GM21447 (cell line): Measurements from ENCODE around the gene TBRG4.

ENCODE experiments used
- ATAC-seq: cut with Tn5 transposase; IDR thresholded peaks from one replicate; pipeline ENCODE4 v1.9.1; 2021; ENCODE audit not compliant: unreplicated experiment

Gene TBRG4

DNA sequence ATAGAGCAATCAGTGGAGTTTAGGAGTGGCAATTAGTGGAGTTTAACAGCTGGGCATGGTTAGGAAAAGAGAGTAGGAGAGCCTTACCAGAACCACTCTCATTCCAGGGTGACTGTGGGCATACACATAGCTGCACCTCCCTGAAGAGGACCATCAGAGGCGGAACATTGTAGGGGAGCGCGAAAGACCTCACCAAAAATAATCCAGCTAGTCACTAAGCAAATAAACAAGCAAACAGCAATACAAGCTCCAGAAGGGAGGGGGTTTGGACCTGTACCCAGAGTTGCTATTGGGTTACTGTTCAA, 18.6 kb downstream of the TBRG4 start:
- ATAC-seq: no peak

DNA sequence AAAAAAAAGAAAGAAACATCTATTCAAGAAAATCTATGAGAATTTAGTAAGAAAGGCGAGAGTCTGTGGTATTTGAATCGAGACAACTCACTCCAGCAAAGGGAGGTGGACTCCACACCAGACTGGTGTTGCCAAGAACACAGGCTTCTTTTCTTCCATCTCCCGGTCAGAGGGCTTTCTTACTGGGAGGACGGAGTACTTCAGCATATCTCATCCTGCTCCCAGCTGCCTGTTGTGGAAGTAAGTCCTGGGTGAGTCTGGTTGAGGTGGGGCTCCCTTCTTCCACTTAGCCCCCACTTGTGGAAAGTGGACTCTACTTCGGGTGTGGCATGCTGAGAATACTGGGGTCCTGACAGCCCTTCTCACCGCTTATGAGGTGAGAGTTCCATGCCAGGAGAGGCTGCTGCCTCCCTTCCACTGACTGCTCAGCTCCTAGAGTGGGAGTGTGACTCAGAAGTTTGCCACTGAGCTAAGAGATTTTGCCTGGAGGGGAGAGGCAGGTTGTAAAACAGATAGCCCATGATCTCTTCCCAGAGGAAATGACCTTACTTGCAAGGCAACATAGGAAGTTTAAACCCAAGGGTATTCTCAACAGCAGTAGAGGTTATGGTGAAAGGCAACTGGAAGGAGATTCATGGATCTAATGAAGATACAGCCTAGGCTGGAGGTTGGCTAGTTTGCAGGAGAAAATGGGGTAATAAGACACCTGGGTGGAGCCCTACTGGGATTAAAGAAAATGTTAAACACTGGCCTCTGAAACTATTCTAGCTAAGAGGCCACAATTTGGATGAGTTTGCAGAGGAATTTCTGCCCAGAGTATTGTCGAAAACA, 19.2 kb downstream of the TBRG4 start:
- no peak for ATAC-seq

DNA sequence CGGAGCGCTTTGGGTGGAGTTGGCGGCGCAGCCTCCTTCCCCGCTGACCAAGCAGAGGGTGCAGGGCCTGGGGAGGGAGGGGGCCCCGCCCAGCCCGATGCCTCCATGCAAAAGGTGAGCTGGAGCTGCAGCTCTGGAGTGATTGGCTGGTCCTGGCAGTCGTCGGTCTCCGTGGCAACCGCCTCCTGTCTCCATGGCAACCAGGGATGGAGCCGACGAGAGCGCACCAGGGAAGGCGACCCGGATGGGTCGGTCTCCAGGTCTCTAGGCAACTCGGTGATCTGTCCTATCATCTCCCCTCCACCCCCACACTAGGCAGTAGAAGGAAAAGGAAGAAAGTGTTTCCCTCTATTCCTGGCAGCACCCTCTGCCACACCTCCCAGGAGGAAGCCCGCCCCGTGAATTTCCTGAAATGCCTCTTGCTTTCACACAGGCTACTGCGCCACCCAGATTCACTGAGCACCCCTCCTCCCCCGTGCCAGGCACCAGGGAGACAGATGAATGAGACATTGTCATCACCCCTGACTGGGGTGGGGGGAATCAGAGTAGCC, 22.1 kb downstream of the TBRG4 start:
- no peak for ATAC-seq

DNA sequence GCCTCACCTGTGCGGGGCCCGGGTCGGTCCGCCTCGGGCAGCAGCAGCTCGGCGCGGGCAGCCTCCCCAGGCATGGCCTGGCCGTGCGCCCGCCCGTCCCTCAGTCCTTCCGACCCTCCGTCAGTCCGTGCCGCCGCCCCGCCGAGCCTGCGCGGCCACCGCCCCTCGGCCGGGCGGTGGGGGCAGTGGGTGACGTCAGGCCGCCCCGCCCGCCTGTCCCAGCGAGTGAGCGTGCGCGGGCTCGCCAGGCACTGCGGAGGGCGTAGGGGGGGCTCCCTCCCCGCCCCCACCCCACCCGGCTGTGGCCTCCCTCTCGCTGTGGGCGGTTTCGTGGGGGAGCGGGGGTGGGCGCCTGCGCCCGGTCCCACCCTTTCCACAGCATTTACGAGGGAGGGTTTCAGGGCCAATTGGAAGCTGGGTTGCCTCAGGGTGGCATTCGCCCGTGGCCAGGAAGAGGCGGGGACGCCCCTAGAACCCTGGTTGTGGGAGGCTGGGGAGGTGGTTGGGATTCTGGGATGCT, 22.6 kb downstream of the TBRG4 start, which contains the start of gene NACAD:
Gene NACAD, minus strand, starts transcription at position 149 of the 520 bp plus-strand sequence. Its CDS starts 75 bp downstream, at position 74.
- no peak for ATAC-seq

DNA sequence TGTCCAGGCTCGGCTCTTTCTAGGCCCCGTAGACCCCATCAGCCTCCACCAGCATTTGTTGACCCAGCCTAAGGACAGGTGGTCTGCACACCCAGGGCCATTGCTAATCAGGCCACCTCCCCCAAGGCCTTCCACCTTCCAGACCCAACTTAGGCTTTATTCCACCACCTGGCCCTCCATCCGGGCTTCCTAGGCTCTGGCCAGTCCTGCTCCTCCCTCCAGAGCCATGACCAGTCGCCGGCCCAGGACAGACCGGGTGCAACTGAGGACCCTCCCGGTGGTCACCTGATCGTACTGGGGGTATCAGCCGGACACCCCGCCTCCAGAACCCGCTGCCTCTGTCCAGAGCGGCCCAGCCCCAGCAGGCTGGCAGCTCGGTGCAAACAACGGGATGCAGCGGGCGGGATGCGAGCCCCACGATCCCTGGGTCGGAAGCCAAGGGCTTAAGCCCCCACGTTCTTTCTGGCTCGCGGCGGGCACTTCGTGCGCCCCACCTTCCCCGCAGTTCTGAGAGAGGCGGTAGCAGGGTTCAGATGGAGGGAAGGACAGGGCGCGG, 23.3 kb downstream of the TBRG4 start:
- no peak for ATAC-seq

DNA sequence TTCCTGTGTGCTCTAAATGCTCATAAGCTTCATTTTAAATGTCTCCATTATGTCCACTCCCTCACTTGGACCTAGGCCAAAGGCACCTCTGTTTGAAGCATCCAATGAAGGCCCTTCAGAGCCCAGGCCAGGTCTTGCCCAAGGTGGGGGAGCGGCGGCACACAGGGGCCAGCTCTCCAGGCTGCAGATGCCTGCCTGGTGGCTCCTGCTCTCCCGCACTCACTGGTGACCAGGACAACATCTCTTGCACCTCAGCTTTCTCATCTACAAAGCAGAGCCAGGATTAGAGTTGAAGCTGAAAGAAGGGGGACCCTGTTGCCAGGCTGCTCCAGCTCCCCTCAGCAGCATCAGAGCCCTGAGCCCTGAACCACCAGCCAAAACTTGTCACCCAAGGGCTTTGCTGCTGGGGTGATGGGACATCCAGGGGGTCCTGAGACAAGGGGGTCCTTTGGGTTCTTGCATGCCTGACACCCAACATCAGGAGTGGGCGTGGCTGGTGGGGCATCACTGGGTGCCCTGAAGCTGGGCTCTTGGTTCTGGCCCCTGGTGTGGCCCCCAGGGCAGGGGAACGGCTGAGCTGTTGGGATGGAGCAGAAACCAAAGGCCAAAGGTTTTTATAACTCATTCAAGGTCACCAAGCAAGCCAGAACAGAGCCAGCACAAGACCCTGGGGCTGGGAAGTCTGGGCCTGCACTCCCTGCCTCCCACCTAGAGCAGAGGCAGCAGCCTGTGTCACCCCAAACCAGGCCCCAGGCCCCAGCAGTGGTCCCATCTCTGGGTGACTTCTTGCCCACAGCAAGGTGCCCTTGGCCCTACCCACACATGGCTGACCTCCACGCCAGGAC, 24.0 kb downstream of the TBRG4 start:
- ATAC-seq: no peak

DNA sequence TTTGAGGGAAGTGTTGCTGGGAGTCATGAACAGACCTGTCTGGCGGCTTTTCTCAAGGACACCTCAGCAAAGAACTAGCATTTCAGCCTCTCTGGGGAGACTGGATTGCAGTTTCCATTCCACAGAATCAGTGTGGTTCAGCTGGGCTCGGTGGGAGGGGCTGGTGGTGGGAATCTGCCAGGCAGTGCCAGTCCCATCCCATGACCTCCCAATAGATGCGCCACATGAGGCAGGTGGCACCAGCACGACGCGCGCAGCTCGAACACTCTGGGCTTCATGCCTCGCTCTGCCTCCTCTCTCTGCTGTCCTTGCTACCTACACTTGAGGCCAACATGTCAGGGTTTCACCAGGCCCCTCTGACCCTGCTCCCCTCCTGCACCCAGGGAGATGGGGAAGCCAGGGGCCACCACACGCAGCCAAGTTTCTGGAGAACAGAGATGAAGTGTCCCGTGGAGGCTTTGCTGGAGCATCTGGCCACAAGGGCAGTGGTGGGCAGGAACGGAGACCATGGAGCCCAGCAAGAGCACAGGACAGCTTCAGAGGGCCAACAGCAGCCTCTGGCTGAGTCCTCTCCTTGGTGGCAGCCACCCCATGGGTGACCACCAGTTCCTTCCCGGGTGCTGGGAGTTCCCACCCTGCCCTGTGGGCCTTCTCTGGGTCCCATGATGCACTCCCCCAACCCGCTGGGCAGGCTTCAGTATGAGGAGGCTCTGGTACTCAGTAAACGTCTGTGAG, 25.0 kb downstream of the TBRG4 start:
- no peak for ATAC-seq

DNA sequence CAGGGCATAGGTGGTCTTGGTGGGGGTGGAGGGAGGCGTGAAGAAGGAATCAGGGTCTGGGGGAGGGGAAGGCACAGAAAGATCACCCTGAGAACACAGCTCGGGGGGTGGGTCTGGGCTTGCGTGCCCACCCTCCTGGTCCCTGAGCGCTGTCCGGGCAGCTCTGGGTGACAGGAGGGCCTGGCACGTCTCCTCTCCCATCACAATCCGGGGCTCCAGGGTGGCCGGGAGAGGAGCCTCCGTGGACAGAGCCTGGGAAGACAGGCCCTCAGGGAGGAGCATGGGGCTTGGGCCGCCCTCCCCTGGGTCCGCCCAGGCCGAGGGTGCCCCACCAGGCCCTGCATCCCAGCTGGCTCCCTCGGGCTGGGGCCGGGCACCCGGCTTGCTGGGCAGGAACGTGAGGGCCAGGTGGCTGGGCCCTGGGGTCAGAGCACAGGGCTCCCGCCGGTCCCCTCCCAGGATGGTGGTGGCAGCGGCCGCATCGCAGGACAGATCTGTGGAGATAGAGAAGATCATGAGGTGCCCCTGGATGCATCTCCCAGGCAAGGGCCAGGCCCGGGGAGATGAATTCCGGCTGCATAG, 25.8 kb downstream of the TBRG4 start:
- ATAC-seq: no peak

DNA sequence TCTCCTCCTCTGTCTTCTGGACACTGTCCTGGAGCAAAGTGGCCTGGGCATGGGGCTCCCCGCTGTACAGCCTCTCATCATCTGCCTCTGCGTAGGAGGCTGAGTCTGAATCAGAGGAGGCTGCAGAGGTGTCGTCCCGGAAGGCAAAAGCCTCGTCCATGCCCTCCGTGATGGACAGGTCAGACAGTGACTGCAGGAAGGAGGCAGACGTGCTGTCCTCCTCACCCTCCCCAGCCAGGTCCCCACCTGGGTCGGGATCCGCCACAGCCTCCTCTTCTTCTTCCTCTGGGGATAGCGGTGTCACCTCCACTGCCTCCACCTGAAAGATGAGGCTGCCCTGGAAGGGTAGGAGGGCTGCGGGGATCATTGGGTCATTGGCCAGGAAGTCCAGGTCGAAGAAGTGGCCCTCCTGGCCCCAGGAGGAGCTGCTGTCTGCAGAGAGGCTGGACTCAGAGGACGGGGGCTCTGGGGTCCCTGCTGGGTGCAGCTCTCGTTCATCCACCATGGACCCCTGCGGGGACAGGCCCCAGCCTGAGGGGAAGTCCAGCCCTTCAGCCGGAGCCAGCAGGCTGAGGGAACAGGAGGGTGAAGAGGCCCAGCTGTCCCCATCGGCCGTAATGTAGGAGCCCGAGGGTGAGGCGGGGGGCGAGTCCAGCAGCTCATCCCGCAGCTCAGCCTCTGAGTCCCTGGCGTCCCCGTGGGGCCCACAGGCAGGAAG, 26.4 kb downstream of the TBRG4 start:
- no peak for ATAC-seq

DNA sequence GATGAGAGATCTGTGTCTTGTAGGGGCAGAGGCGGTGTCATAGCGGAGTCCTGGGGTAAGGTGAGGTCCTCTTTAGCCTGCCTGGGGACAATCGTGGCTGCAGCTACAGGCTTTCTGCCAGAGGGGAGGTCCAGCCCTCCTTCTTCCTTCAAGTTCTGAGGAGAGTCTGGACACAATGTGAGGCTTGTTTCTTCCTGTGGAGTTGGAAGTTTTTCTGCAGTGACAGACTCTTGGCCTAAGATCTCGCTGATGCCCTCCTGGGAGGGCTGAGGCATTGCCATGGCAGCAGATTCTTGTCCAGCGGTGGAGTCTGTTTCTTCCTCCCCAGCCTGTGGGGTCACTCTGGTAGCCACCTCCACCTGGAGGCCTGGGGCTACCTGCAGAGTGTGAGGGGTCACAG, 27.2 kb downstream of the TBRG4 start:
- no peak for ATAC-seq

DNA sequence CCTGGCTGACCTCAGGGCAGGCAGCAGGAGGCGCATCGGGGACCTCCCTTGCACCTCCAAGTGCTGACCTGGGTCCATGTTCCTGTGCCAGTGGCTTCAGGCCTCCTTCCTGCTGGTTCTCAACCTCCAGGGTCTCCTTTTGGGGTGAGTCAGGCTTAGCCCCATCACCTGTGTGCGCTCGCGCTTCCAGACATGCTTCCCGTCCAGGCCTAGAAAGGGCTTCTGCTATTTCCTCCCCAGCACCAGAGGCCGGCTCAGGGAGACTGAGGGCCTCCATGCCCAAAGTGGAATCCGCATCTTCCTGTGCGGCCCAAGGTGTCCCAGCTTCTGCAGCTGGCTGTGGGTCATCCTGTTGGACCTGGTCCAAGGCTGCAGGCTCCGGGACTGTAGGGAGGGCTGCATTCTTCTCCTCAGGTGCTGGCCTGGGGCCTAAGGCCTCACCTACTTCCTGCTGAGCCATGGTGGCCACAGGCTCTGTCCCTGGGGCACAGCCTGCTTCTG, 28.6 kb downstream of the TBRG4 start:
- no peak for ATAC-seq

DNA sequence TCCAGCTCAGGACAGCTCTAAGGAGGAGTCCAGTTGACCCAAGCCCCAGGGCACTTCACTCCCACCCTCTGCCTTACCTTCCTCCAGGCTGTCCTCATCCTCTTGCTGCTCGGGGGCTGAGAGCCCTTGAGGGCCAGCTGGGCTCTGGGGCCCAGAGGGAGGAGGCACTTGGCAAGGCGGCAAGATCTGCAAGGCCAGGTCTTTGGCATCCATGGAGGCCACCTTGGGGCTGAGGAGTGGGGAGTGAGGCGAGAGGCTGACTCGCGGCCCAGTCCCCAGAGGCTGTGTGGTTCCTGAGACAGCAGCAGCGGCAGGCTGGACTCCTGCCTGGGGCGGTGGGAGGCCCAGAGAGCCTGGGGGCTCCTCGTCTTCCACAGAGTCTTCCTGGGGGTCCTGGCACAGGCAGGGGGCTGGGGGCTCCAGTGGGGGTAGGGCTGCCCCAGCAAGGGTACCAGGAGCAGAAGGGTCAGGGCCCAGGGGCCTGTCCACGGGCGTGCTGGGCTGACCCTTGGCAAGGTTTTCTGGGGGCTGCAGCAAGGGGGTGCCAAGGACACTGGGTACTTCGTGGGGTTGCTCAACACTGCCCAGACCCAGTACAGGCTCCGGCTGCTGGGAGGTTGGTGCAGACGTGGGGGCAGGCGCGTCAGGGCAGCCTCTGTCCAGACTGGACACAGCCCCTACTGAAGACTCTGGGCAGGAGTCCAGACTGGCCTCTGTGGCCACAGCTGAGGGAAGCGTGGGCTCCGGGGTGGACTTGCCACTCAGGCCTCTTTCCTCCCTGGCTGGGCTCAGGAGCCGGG, 29.3 kb downstream of the TBRG4 start:
- ATAC-seq: no peak

DNA sequence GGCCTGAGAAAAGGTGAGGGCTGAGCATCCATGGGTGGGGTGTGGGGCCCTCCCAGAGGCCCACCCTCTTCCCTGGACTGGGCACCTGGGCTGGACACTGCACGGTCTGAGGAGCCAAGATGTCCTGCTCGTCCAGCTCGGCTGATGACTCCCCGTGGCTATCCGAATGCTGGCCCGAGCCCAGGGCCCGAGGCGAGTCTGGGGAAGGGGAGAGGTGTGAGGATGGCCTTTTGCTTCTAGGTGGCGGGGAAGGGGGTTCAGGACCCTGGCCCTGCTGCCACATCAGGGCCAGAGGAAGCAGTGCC, 29.9 kb downstream of the TBRG4 start:
- ATAC-seq: no peak

DNA sequence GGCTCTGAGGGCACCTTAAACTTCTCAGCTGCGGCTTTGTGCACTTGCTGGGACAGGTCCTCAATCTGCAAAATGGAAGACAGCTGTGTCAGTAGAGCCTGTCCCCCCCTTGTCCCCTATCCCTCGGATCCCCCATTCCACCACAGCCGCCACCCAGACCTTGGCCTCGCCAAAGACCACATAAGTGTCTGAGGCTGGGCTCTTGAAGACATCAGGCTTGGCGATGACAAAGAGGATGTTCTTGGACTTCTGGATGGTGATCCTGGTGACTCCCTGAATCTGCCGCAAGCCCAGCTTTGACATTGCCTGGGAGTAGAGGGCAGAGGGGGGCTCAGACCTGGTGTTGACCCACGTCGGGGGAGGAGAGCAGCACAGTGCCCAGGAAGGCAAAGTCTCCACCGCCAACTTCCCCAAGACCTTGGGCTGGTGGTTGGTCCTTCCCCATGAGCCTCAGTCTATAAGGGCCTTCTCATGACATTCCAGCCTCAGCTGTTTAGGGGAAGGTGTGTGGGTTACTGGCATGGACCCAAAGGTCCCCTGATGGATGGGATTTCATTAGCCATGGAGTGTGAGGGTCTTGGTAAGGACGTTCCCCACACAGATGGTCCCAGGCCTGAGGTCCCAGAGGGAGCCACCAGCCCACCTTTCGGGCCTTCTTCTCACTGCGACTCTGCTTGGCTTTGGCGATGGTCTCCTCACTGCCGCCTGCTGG, 30.4 kb downstream of the TBRG4 start:
- ATAC-seq: no peak

DNA sequence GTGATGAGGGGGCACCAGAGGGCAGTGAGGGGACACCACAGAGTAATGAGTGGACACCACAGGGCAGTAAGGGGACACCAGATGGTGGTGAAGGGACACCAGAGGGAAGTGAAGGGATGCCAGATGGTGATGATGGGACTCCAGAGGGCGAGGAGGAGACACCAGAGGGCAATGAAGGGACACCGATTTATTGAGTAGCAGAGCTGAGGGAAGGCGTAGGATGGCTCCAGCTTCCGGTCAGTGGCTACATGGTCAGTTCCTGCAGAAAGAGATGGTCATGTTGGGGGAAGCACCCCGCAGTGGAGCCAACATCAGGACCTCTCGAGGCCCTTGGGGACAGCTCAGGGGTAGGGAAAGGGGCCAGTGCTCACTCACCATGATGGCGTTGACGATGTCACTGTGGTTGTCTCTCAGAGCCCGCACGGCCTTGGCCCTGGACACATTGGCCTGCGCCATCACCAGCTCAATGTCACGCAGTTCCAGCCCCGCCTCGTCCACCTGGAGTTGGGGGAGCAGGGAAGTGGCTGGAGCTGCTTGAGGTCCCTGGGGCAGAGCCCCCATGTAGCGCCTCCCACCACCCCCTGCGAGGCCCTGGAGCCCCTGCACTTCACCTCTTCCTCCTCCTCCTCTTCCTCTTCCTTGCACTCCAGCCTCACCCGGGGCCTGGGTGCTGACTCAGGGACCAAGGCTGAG, 31.1 kb downstream of the TBRG4 start:
- ATAC-seq: no peak

DNA sequence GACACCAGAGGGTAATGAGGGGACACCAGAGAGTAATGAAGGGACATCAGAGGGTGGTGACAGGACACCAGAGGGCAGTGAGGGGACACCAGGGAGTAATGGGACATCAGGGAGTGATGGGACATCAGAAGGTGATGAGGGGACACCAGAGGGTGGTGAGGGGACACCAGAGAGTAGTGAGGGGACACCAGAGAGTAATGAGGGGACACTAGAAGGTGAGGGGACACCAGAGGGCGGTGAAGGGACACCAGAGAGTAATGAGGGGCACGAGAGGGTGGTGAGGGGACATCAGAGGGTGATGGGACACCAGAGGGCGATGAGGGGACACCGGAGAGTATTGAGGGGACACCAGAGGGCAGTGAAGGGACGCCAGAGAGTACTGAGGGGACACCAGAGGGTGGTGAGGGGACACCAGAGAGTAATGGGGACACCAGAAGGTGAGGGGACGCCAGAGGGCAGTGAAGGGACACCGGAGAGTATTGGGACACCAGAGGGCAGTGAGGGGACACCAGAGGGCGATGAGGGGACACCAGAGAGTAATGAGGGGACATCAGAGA, 33.3 kb downstream of the TBRG4 start:
- ATAC-seq: no peak

DNA sequence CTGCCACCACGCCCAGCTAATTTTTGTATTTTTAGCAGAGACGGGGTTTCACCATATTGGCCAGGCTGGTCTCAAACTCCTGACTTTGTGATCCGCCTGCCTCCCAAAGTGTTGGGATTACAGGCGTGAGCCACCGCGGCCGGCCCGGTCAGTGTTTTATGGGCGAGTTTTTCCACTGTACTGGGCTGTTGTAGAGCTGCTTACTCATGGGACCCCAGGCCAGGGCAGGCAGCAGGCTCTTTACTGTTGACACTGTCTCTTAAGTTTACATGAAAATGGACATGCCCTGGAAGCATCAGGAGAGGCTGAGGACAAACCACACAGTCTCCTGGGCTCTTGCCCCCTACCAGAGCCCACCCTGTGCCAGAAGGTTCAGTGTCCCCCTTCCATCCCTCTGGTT, 33.9 kb downstream of the TBRG4 start:
- ATAC-seq: no peak
